H1 (cell line): ENCODE results near the gene ARHGEF18.

Source experiments
- ATF3 ChIP-seq: IDR thresholded peaks from 2 replicates; pipeline ENCODE4 v1.6.1; 2011; ENCODE audit warnings: low read depth, mild to moderate bottlenecking, low read length; ENCODE audit not compliant: insufficient read depth
- CTCF ChIP-seq, 3 experiments: IDR thresholded peaks; 1 replicate in 2 of 3; 2 replicates in 1 of 3; pipeline versions ENCODE4 v1.5.1 to v1.6.1; 2011; ENCODE audit warnings: low read length in 3 of 3, mild to moderate bottlenecking in 3 of 3, inconsistent platforms in 2 of 3, low read depth in 1 of 3, moderate library complexity in 1 of 3; ENCODE audit not compliant: insufficient read depth in 1 of 3; ENCODE audit errors: control extremely low read depth in 1 of 3
- E2F6 ChIP-seq: IDR thresholded peaks from 2 replicates; pipeline ENCODE4 v1.6.1; 2012; ENCODE audit warnings: inconsistent platforms
- EGR1 ChIP-seq: IDR thresholded peaks from 2 replicates; pipeline ENCODE4 v1.6.1; 2011; ENCODE audit warnings: low read depth, low read length, borderline replicate concordance
- EZH2 ChIP-seq: fragments of 200-600 bp; sonication (generic); IDR thresholded peaks from 2 replicates; pipeline ENCODE4 v1.7.1; 2012; ENCODE audit warnings: low read depth, mild to moderate bottlenecking, moderate library complexity, low read length, inconsistent platforms; ENCODE audit not compliant: severe bottlenecking
- JUN ChIP-seq: IDR thresholded peaks from 2 replicates; pipeline ENCODE4 v1.6.1; 2011; ENCODE audit warnings: low read depth, mild to moderate bottlenecking, improper control_type of control experiment, low read length
- POLR2A ChIP-seq, 2 experiments: IDR thresholded peaks; 1 replicate in 1 of 2; 2 replicates in 1 of 2; pipeline ENCODE4 v1.6.1; 2011; ENCODE audit warnings: low read depth in 2 of 2, low read length in 2 of 2, mild to moderate bottlenecking in 2 of 2; ENCODE audit errors: control extremely low read depth in 1 of 2

- TF ChIP-seq E2F6 = no peak
- TF ChIP-seq POLR2A (IDR thresholded peaks at IDR 0.05; ENCODE audit: control extremely low read depth in 1 of 2, low read depth in 2 of 2, low read length in 2 of 2) = no peak
- no peak for TF ChIP-seq CTCF (IDR thresholded peaks at IDR 0.05; ENCODE audit: control extremely low read depth in 1 of 3, insufficient read depth in 1 of 3, low read depth in 1 of 3, low read length in 3 of 3)
- no peak for TF ChIP-seq EZH2
- no peak for TF ChIP-seq ATF3
- TF ChIP-seq JUN = no peak
- TF ChIP-seq EGR1 = no peak
These were observed 3.1 kb downstream of the ARHGEF18 start for GRCh38 chr19:7351861-7352260.
